ENCODE data around the gene RTBDN. TPM values are rescaled to one million over a fixed set of nuclear protein-coding genes. Genes with fewer than 3 reads are reported as not detected.

The RTBDN gene
- total RNA-seq, 1 donor from 2014 or later, result not detected

DNA sequence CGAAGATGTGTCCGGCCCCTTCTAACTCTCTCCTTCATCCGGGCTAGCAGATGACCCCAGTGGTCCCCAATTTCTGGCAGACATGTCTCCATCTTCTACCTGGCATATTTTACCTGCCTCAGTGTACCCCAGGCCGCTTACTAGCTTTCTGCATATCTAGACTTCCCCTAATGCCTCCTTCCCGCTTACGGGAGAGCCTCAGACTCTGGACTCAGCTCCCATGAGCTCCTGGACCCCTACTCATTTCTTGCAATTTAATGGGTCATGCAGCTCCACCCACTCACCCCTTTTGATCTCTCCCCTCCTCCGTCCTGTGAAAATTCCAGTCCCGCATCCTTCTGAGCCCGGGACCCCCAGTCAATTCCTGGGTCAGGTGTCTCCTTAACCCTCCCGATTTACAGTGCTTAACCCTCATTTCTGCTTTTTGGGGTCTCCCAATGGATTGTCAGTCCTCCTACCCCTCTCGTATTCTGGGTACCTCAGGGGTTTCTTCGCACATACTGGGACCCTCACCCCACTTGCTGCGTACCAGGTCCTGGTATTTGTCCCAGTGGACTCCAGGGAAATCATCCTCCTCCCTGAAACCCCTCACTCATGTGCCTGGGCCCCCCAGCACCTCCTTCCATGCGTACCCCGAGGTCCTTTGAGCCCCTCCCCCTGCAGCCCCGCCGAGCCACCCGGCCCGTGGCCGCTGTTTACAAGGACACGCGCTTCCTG, 43.6 kb downstream of the RTBDN start:
- H3K27me3 Mint-ChIP-seq (ENCODE audit: low read depth), result no peaks in the 10 kb centered on the region
- peak overlapping the region; percentile 92 for H3K27ac Mint-ChIP-seq (ENCODE audit: unreplicated experiment)
- H3K4me3 Mint-ChIP-seq (ENCODE audit: unreplicated experiment), result peak overlapping the region; percentile 97
- peaks cover 51% of the 10 kb centered on the region for H3K4me1 Mint-ChIP-seq (ENCODE audit: low read depth)
- DNase-seq (ENCODE audit: low spot score), result no peak
- H3K36me3 Mint-ChIP-seq (ENCODE audit: low read depth), result peaks cover 2% of the 10 kb centered on the region
- no peaks in the 10 kb centered on the region for H3K9me3 Mint-ChIP-seq (ENCODE audit: low read depth)
- TF ChIP-seq, protein P1, sequence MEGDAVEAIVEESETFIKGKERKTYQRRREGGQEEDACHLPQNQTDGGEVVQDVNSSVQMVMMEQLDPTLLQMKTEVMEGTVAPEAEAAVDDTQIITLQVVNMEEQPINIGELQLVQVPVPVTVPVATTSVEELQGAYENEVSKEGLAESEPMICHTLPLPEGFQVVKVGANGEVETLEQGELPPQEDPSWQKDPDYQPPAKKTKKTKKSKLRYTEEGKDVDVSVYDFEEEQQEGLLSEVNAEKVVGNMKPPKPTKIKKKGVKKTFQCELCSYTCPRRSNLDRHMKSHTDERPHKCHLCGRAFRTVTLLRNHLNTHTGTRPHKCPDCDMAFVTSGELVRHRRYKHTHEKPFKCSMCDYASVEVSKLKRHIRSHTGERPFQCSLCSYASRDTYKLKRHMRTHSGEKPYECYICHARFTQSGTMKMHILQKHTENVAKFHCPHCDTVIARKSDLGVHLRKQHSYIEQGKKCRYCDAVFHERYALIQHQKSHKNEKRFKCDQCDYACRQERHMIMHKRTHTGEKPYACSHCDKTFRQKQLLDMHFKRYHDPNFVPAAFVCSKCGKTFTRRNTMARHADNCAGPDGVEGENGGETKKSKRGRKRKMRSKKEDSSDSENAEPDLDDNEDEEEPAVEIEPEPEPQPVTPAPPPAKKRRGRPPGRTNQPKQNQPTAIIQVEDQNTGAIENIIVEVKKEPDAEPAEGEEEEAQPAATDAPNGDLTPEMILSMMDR (IDR thresholded peaks at IDR 0.05), result no peak

GRCh38 chr19:12789904-12790619, 44.3 kb downstream of the RTBDN start:
- peak; percentile 99 for DNase-seq (ENCODE audit: low spot score)
- Mint-ChIP-seq H3K4me1 (ENCODE audit: low read depth) (peaks cover 48% of the 10 kb centered on the region), H3K9me3 (ENCODE audit: low read depth) (no peaks in the 10 kb centered on the region), H3K27me3 (ENCODE audit: low read depth) (no peaks in the 10 kb centered on the region), H3K4me3 (ENCODE audit: unreplicated experiment) (peak overlapping the region; percentile 97), H3K27ac (ENCODE audit: unreplicated experiment) (peak overlapping the region; percentile 92), H3K36me3 (ENCODE audit: low read depth) (peaks cover 2% of the 10 kb centered on the region)
- TF ChIP-seq, protein P1 (IDR thresholded peaks at IDR 0.05), result no peak

GRCh38 chr19:12789098-12789903, 45.1 kb downstream of the RTBDN start:
- TF ChIP-seq, protein P1 (IDR thresholded peaks at IDR 0.05), result no peak
- no peak for DNase-seq (ENCODE audit: low spot score)
- peak overlapping the region; percentile 97 for H3K4me3 Mint-ChIP-seq (ENCODE audit: unreplicated experiment)
- H3K36me3 Mint-ChIP-seq (ENCODE audit: low read depth), result peaks cover 2% of the 10 kb centered on the region
- H3K27ac Mint-ChIP-seq (ENCODE audit: unreplicated experiment), result peak overlapping the region; percentile 99
- H3K9me3 Mint-ChIP-seq (ENCODE audit: low read depth), result no peaks in the 10 kb centered on the region
- H3K4me1 Mint-ChIP-seq (ENCODE audit: low read depth), result peaks cover 41% of the 10 kb centered on the region
- H3K27me3 Mint-ChIP-seq (ENCODE audit: low read depth), result no peaks in the 10 kb centered on the region

DNA sequence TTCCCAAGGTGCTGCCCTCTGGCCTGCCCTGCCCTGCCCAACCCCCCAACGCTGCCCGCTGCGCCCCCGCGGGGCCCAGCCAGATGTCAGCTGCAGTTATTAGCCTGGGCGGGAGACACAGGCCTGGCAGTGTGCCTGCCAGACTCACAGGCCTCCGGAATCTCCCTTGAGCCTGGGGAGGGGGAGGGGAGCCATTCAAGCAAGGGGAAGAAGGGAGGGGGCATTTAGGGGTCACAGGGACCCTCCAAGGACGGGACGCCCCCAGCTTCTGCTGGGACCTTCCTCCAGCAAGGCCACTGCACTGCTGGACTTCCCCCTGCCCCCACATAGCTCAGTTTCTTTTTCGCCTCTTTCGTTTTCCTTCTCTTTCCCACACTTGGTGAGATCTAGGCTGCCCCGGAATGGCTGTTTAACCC, 45.7 kb downstream of the RTBDN start:
- H3K4me3 Mint-ChIP-seq (ENCODE audit: unreplicated experiment), result peak overlapping the region; percentile 71
- peaks cover 38% of the 10 kb centered on the region for H3K4me1 Mint-ChIP-seq (ENCODE audit: low read depth)
- H3K27me3 Mint-ChIP-seq (ENCODE audit: low read depth), result no peaks in the 10 kb centered on the region
- no peak for DNase-seq (ENCODE audit: low spot score)
- H3K36me3 Mint-ChIP-seq (ENCODE audit: low read depth), result peaks cover 2% of the 10 kb centered on the region
- TF ChIP-seq, protein P1 (IDR thresholded peaks at IDR 0.05), result peak; percentile 24
- no peaks in the 10 kb centered on the region for H3K9me3 Mint-ChIP-seq (ENCODE audit: low read depth)
- peak overlapping the region; percentile 99 for H3K27ac Mint-ChIP-seq (ENCODE audit: unreplicated experiment)

Data from chondrocyte (in vitro differentiated cells).